CD4-positive, alpha-beta T cell treated with Interleukin-4 for 4 hours (primary cell): ENCODE data around the gene CCNB2.
"Not testable (repeated sequence)": the region's sequence is repeated elsewhere in the genome, so short reads cannot be mapped to it uniquely, and the experiment has no call there.

ENCODE experiments used
- DNase-seq: peaks from one replicate; pipeline ENCODE4 v3.0.0-alpha.2; 2020

CCNB2 gene

DNA sequence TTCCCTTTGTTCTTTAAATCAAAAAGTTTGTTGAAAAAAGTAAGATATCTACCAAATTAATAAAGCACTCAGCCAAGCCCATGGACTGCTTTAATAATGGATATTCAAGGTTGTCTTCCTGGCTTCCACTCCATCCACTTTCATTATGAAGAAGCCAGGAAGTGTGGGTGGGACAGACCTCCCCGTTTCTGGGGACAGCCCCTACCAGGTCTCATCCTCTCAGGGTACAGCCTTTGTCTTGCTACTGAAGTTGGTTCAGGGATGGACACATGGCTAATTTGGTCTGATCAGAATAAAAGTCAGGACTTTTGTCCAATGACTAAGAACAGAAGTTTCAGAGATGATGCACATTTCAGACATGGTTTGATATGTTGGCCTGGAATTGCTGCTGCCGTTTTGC lies 32.6 kb downstream of the CCNB2 start:
- DNase-seq = no peak

GRCh38 chr15:59138243-59138642 lies 33.3 kb downstream of the CCNB2 start:
- peak; percentile 53 for DNase-seq

GRCh38 chr15:59140422-59141226 lies 35.7 kb downstream of the CCNB2 start:
- DNase-seq = no peak

GRCh38 chr15:59143281-59143680 lies 38.3 kb downstream of the CCNB2 start:
- no peak for DNase-seq

GRCh38 chr15:59144594-59144993 lies 39.6 kb downstream of the CCNB2 start:
- DNase-seq = not testable (repeated sequence)

- DNase-seq = no peak
Observed at GRCh38 chr15:59147666-59148065, 42.7 kb downstream of the CCNB2 start.

GRCh38 chr15:59148153-59148833 lies 43.3 kb downstream of the CCNB2 start:
- DNase-seq = no peak

DNA sequence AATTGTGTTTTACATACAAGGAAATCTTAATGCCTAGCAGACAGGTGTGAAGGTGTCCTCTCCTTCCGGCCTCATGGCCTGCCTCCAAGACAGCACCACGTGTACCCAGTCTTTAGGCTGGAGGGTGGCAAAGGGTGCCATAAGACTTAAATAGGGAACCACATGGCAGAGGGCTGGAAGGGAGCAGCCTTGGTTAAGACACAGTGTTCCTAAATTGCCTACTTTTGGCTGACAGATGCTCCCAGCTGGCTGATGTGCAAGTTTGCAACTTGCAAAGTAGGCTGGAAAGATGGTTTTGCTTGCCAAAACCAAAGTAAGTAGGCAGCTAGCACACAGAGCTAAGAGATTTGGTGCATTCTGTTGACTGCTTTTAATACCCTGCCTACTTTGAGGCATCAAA lies 45.2 kb downstream of the CCNB2 start:
- no peak for DNase-seq

DNA sequence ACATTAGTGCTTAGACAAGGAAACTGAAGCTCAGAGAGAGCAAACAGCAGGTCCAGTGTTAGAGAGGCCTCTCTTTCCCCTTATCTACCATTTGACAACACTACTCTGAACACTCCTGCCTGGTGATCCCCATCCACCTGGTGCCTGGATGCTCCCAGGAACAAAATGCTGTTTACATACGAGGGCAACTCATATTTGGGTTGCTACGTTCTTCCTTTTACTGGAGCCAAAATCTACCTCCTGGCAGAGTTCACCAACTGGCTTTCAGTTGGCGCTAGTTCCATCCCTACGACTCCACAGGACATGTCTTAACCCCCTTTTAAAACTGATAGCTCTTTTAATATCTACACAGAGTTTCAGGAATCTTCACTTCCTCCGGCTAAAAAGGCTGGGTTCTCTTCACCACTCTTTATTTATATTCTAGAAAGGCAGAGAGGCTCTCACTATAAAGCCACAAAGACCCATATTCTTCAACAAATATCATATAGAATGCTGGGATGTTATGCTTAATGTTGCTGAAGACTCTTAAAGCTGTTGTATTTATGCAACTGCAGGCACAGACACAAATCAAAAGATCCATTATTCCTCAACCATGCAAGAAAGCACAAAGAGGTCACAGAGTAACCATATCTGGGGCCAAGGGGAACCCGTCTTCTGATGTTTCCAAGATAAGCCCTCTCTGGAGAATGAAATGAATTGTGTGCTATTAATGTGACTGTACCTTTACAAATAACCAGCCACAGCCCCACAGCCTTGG lies 47.9 kb downstream of the CCNB2 start:
- no peak for DNase-seq

DNA sequence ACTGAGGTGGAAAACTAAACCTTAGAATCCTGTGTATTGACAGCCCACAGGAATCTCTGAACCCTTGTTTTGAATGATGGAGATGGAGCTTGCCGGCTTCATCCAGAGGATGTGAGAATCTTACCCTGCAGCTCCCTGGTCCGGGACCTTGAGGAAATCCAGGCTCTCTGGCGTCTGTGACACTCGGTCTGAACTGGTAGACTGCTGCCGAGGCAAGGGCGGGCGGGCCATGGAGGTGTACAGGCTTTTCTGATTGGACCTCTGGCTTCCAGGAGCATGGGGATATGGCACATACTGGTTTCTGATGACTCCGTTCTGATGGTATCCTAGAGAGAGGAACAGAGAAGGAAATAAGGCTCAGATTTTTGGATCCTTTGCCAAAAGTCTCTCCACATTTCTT lies 48.5 kb downstream of the CCNB2 start:
- DNase-seq = no peak

- no peak for DNase-seq
Observed at GRCh38 chr15:59154243-59154642, 49.3 kb downstream of the CCNB2 start.

DNA sequence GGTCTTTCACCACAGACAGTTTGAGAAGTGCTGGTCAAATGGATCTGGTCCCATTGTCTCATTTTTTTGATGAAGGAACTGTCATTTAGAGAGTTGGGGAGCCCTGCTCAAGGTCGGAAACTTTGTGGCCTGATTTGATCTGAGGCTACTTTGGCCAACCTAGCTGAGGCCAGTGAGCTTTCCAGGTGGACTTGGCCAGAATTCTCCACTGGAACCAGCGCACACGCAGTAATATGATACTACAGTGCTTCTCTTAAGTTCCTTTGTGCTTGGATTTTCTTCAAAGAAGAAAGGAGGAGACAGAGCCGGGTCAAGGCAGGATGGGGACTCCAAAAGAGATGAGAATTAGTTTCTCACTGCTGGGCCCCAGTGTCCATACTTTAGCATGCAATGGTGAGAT lies 50.5 kb downstream of the CCNB2 start:
- DNase-seq = no peak

DNA sequence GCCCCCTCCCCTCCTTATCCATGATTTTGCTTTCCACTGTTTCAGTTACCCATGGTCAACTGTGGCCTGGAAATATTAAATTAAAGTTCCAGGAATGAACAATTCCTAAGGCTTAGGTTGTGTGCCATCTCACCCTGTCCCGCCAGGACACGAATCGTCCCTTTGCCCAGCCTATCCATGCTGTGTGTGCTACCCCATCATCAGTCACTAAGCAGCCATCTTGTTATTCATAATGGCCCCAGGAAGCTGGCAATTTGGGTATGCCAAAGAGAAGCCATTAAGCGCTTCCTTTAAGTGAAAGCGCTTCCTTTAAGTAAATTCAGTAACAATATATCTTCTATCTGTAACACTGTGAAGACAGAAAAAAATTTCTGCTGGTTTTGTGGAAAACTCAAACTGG lies 52.5 kb downstream of the CCNB2 start:
- no peak for DNase-seq

GRCh38 chr15:59157840-59158700 lies 53.1 kb downstream of the CCNB2 start:
- no peak for DNase-seq

GRCh38 chr15:59158701-59159034 lies 53.7 kb downstream of the CCNB2 start:
- no peak for DNase-seq

DNA sequence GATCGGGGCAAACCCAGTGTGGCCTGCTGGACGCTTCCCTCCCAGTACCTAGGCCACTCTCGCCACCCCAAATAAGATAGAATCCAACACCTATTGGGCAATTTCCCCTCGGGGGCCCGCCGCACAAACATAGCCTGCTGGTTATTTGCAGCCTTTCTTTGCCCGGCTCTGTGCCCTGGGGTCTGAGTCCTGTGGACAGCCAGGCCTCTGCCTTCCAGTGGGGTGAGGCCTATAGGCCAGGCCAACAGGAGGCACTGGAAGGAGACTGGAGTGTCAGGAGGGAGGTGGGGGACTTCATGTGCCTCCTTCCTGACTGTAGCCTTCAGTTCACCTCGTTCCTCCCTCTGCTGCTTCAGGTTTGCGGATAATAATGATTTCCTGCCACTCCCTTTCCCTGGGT lies 54.3 kb downstream of the CCNB2 start:
- no peak for DNase-seq

GRCh38 chr15:59160880-59161593 lies 56.1 kb downstream of the CCNB2 start:
- DNase-seq = no peak

DNA sequence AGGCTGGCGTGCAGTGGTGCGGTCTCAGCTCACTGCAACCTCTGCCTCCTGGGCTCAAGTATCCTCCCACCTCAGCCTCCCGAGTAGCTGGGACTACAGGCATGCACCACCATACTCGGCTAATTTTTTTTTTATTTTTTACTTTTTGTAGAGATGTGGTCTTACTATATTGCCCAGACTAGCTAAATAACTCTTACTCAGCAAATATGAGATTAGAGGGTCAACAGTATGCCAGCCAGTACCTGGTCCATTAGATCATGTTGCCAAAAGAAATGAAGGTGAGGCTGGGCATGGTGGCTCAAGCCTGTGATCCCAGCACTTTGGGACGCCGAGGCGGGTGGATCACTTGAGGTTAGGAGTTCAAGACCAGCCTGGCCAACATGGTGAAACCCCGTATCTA lies 57.1 kb downstream of the CCNB2 start:
- DNase-seq = not testable (repeated sequence)

- no peak for DNase-seq
Observed at GRCh38 chr15:59165726-59166125, 60.8 kb downstream of the CCNB2 start.

DNA sequence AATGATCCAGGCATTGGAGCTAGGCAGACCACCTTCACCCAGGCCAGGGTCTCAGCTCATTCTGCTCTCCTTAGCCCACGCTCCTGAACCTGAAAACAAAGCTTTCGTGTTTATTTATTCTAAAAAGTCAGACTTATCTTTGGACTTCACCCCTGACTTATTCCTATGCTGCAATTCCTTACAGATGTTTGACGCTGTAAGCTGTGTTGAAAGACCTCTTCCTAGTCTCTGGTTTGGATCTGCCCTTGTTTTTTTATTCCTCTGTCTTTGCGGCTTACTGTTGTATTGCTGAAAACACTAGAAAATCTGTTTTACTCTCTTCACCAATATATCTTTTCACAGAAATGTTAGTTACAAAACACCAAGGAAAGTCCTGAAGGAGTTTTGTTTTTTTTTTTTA lies 61.2 kb downstream of the CCNB2 start:
- DNase-seq = no peak

- DNase-seq = no peak
Observed at GRCh38 chr15:59166601-59167265, 61.8 kb downstream of the CCNB2 start.

- DNase-seq = no peak
Observed at GRCh38 chr15:59168536-59168935, 63.6 kb downstream of the CCNB2 start.
